ENCODE data around the gene ADPRM. TPM values are rescaled to one million over a fixed set of nuclear protein-coding genes. Genes with fewer than 3 reads are reported as not detected.
"Not testable (repeated sequence)": the region's sequence is repeated elsewhere in the genome, so short reads cannot be mapped to it uniquely, and the experiment has no call there.

The ADPRM gene
- total and polyA plus RNA-seq, 5 donors from 2014 or later = 25.1 to 58.6 (median 46.9) TPM

GRCh38 chr17:10674704-10675103, 22.7 kb upstream of the ADPRM start:
- Mint-ChIP-seq H3K4me3 (no peak overlapping the region), H3K27ac (no peak overlapping the region), H3K36me3 (peaks cover 29% of the 10 kb centered on the region), H3K4me1 (no peaks in the 10 kb centered on the region), H3K9me3 (no peaks in the 10 kb centered on the region), H3K27me3 (no peaks in the 10 kb centered on the region)
- Histone ChIP-seq H3K9me3 (ENCODE audit: control insufficient read depth in 2 of 2, low read length in 2 of 2) (no peaks in the 10 kb centered on the region), H3K4me1 (ENCODE audit: control insufficient read depth, insufficient read depth, low read length, poor library complexity, severe bottlenecking) (no peaks in the 10 kb centered on the region), H3K4me3 (ENCODE audit: low read depth, low read length) (no peak overlapping the region), H3K36me3 (ENCODE audit: control insufficient read depth, insufficient read depth, low read length) (peaks cover 35% of the 10 kb centered on the region), H3K27me3 (ENCODE audit: control insufficient read depth, insufficient read depth, low read length) (no peaks in the 10 kb centered on the region), H3K27ac (ENCODE audit: insufficient read depth, low read length, poor library complexity, severe bottlenecking) (no peak overlapping the region)
- ATAC-seq (ENCODE audit: low read depth in 2 of 2) = no peak
- no peak for DNase-seq

DNA sequence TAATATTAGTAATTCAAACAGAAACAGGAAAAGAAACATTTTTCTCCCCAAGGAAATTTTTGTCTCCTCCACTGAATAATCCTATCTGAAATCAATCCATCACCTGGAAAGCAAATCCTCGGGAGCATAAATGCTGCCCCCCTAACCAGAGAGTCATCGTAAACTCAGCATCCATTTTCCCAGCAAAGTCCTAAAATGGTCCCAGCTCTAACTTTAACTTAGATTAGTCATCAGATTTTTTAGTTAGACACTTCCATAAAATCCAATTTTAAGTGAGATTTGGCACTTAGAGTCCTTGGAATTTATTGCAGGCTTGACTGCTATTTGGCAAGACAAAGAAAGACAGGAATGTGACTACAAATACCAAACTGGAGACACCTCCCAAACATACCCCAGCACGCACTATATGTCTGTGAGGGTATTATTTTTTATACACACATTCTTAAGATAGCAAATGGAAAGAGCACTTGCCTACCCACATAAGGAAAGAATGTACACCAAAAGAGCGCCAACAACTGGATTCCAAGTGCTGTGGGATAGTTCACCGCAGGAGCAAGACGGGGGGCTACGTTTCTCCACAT, 15.4 kb upstream of the ADPRM start:
- H3K4me1 ChIP-seq (ENCODE audit: control insufficient read depth, insufficient read depth, low read length, poor library complexity, severe bottlenecking) = no peaks in the 10 kb centered on the region
- no peak for ATAC-seq (ENCODE audit: low read depth in 2 of 2)
- no peak overlapping the region for H3K4me3 ChIP-seq (ENCODE audit: low read depth, low read length)
- no peak overlapping the region for H3K27ac ChIP-seq (ENCODE audit: insufficient read depth, low read length, poor library complexity, severe bottlenecking)
- no peak for DNase-seq
- H3K27ac Mint-ChIP-seq = no peak overlapping the region
- peaks cover 61% of the 10 kb centered on the region for H3K36me3 Mint-ChIP-seq
- H3K4me3 Mint-ChIP-seq = no peak overlapping the region
- H3K27me3 Mint-ChIP-seq = no peaks in the 10 kb centered on the region
- H3K36me3 ChIP-seq (ENCODE audit: control insufficient read depth, insufficient read depth, low read length) = peaks cover 86% of the 10 kb centered on the region
- H3K27me3 ChIP-seq (ENCODE audit: control insufficient read depth, insufficient read depth, low read length) = no peaks in the 10 kb centered on the region
- peaks cover 0 to 12% (median 8%) of the 10 kb centered on the region in 4 donors for H3K4me1 Mint-ChIP-seq
- no peaks in the 10 kb centered on the region for H3K9me3 ChIP-seq (ENCODE audit: control insufficient read depth in 2 of 2, low read length in 2 of 2)
- H3K9me3 Mint-ChIP-seq = no peaks in the 10 kb centered on the region

- Histone ChIP-seq H3K4me1 (ENCODE audit: control insufficient read depth, insufficient read depth, low read length, poor library complexity, severe bottlenecking) (no peaks in the 10 kb centered on the region), H3K4me3 (ENCODE audit: low read depth, low read length) (no peak overlapping the region), H3K27me3 (ENCODE audit: control insufficient read depth, insufficient read depth, low read length) (no peaks in the 10 kb centered on the region), H3K9me3 (ENCODE audit: control insufficient read depth in 2 of 2, low read length in 2 of 2) (no peaks in the 10 kb centered on the region), H3K27ac (ENCODE audit: insufficient read depth, low read length, poor library complexity, severe bottlenecking) (no peak overlapping the region), H3K36me3 (ENCODE audit: control insufficient read depth, insufficient read depth, low read length) (peaks cover 77% of the 10 kb centered on the region)
- Mint-ChIP-seq H3K9me3 (no peaks in the 10 kb centered on the region), H3K36me3 (peaks cover 49% of the 10 kb centered on the region), H3K4me3 (no peak overlapping the region), H3K27ac (peak overlapping the region in 1 of 3 donors; percentile 22), H3K4me1 (peaks cover 8 to 18% (median 16%) of the 10 kb centered on the region in 4 donors), H3K27me3 (no peaks in the 10 kb centered on the region)
- ATAC-seq (ENCODE audit: low read depth in 2 of 2) (no peak), DNase-seq (peak in 1 of 3 donors; percentile 44)
Measured at GRCh38 chr17:10683853-10684252, 13.5 kb upstream of the ADPRM start.

GRCh38 chr17:10687499-10687898, 9.9 kb upstream of the ADPRM start:
- peaks cover 69% of the 10 kb centered on the region for H3K36me3 ChIP-seq (ENCODE audit: control insufficient read depth, insufficient read depth, low read length)

DNA sequence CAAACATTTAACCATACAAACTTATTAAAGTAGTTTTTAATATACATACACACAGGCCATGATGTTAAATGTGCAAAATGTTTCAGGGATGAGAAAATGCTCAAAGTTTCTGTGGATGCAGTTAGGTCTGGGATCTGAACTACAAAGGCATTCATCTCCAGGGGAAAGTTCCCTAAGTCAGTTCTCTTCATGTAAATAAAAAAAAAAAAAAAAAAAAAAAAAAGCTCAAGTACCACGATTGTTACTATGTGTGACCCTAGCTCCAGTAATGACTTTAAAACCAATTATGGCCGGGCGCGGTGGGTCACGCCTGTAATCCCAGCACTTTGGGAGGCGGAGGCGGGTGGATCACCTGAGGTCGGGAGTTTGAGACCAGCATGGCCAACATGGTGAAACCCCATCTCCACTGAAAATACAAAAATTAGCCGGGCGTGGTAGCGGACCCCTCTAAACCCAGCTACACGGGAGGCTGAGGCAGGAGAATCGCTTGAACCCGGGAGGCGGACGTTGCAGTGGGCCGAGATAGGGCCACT, 1.5 kb upstream of the ADPRM start:
- H3K4me1 ChIP-seq (ENCODE audit: control insufficient read depth, insufficient read depth, low read length, poor library complexity, severe bottlenecking) = peaks cover 36% of the 10 kb centered on the region
- DNase-seq; H3K27me3 Mint-ChIP-seq; H3K9me3 ChIP-seq (ENCODE audit: control insufficient read depth in 2 of 2, low read length in 2 of 2); H3K27ac ChIP-seq (ENCODE audit: insufficient read depth, low read length, poor library complexity, severe bottlenecking); H3K9me3 Mint-ChIP-seq; H3K27me3 ChIP-seq (ENCODE audit: control insufficient read depth, insufficient read depth, low read length); ATAC-seq (ENCODE audit: low read depth in 2 of 2): not testable (repeated sequence)
- peaks cover 29% of the 10 kb centered on the region for H3K36me3 Mint-ChIP-seq
- H3K27ac Mint-ChIP-seq = peak overlapping the region in 2 of 3 donors; percentile 91 to 95
- H3K36me3 ChIP-seq (ENCODE audit: control insufficient read depth, insufficient read depth, low read length) = peaks cover 26% of the 10 kb centered on the region
- H3K4me1 Mint-ChIP-seq = peaks cover 25 to 61% (median 52%) of the 10 kb centered on the region in 4 donors
- H3K4me3 Mint-ChIP-seq = peak overlapping the region; percentile 84 to 98 (median 96)
- peak overlapping the region; percentile 94 for H3K4me3 ChIP-seq (ENCODE audit: low read depth, low read length)

More at GRCh38 chr17:10687499-10687898, 9.9 kb upstream of the ADPRM start:
- no peaks in the 10 kb centered on the region for H3K27me3 ChIP-seq (ENCODE audit: control insufficient read depth, insufficient read depth, low read length)
- Mint-ChIP-seq H3K27ac (no peak overlapping the region), H3K4me3 (no peak overlapping the region), H3K9me3 (no peaks in the 10 kb centered on the region), H3K4me1 (peaks cover 28 to 38% (median 30%) of the 10 kb centered on the region in 4 donors), H3K36me3 (peaks cover 55% of the 10 kb centered on the region), H3K27me3 (no peaks in the 10 kb centered on the region)
- DNase-seq (no peak), ATAC-seq (ENCODE audit: low read depth in 2 of 2) (no peak)
- H3K4me3 ChIP-seq (ENCODE audit: low read depth, low read length) = no peak overlapping the region
- H3K27ac ChIP-seq (ENCODE audit: insufficient read depth, low read length, poor library complexity, severe bottlenecking) = no peak overlapping the region
- H3K9me3 ChIP-seq (ENCODE audit: control insufficient read depth in 2 of 2, low read length in 2 of 2) = no peaks in the 10 kb centered on the region
- H3K4me1 ChIP-seq (ENCODE audit: control insufficient read depth, insufficient read depth, low read length, poor library complexity, severe bottlenecking) = no peaks in the 10 kb centered on the region

DNA sequence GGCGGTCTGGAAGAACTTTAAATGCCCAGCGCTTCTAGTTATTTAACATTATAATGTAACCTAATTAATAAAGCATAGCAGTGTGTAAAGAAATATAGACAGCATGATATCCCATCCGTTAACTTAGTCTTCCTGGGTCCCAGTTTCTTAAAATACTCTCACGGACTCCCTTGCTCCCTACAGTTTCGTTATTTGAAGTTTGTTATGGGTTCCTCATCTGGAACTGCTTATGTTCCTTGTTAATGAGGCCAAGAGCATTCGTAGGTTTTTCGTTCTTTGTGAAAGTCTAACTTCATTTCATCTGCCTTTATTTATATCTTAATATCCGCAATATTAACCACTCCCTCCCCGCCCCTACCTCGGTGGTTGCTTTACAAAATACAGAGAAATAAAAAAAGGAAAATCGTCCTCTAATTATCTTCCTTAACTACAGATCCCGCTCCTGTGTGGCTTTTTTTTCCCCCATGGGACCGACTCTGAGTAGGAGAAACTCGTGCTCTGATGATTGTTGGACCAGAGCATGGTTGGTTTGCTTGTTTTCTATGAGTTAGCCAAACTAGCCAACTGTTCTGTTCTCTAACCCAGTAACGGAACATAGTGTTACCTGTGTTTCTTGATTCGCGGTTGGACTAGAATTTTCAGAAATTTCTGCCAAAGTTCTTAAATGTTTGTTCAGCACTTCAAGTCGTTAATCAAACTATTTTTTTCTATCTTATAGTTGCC, 863 bp downstream of the ADPRM start:
- no peaks in the 10 kb centered on the region for H3K27me3 ChIP-seq (ENCODE audit: control insufficient read depth, insufficient read depth, low read length)
- H3K36me3 Mint-ChIP-seq = peaks cover 10% of the 10 kb centered on the region
- H3K27ac Mint-ChIP-seq = peak overlapping the region; percentile 93 to 96 (median 95)
- peak overlapping the region; percentile 91 for H3K27ac ChIP-seq (ENCODE audit: insufficient read depth, low read length, poor library complexity, severe bottlenecking)
- peaks cover 52% of the 10 kb centered on the region for H3K4me1 ChIP-seq (ENCODE audit: control insufficient read depth, insufficient read depth, low read length, poor library complexity, severe bottlenecking)
- no peak for ATAC-seq (ENCODE audit: low read depth in 2 of 2)
- no peaks in the 10 kb centered on the region for H3K27me3 Mint-ChIP-seq
- DNase-seq = peak in 1 of 3 donors; percentile 13
- no peaks in the 10 kb centered on the region for H3K9me3 ChIP-seq (ENCODE audit: control insufficient read depth in 2 of 2, low read length in 2 of 2)
- peak overlapping the region; percentile 99 for H3K4me3 ChIP-seq (ENCODE audit: low read depth, low read length)
- peaks cover 6% of the 10 kb centered on the region for H3K36me3 ChIP-seq (ENCODE audit: control insufficient read depth, insufficient read depth, low read length)
- peak overlapping the region; percentile 95 to 100 (median 97) for H3K4me3 Mint-ChIP-seq
- H3K4me1 Mint-ChIP-seq = peaks cover 39 to 76% (median 59%) of the 10 kb centered on the region in 4 donors
- no peaks in the 10 kb centered on the region for H3K9me3 Mint-ChIP-seq

DNA sequence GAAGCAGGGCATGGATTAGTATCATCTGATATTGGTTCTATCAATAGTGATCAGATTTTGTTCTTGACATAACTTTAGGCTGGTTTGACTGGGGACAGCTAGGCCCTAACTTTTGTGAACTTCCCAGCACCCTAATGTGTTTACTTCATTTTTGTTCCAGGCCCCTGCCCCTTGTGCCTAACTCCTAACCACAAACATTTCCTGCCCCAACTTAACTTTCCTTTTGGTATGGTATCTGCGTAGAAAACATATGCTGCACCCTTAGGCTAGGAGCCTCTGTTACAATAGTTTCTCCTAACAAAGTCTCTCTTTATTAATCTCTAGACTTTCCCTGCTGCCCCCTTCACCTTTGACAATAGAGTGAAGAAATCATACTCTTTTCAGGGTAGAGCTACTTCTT, 2.5 kb downstream of the ADPRM start:
- H3K27ac Mint-ChIP-seq = peak overlapping the region; percentile 65 to 93 (median 84)
- Histone ChIP-seq H3K27ac (ENCODE audit: insufficient read depth, low read length, poor library complexity, severe bottlenecking) (peak overlapping the region; percentile 91), H3K4me3 (ENCODE audit: low read depth, low read length) (peak overlapping the region; percentile 75), H3K9me3 (ENCODE audit: control insufficient read depth in 2 of 2, low read length in 2 of 2) (no peaks in the 10 kb centered on the region), H3K4me1 (ENCODE audit: control insufficient read depth, insufficient read depth, low read length, poor library complexity, severe bottlenecking) (peaks cover 52% of the 10 kb centered on the region), H3K27me3 (ENCODE audit: control insufficient read depth, insufficient read depth, low read length) (no peaks in the 10 kb centered on the region), H3K36me3 (ENCODE audit: control insufficient read depth, insufficient read depth, low read length) (peaks cover 1% of the 10 kb centered on the region)
- H3K4me1 Mint-ChIP-seq = peaks cover 47 to 78% (median 66%) of the 10 kb centered on the region in 4 donors
- no peaks in the 10 kb centered on the region for H3K9me3 Mint-ChIP-seq
- H3K4me3 Mint-ChIP-seq = peak overlapping the region; percentile 81 to 87 (median 86)
- H3K27me3 Mint-ChIP-seq = no peaks in the 10 kb centered on the region
- no peaks in the 10 kb centered on the region for H3K36me3 Mint-ChIP-seq
- DNase-seq (peak in 2 of 3 donors; percentile 33 to 70), ATAC-seq (ENCODE audit: low read depth in 2 of 2) (no peak)
